ENCODE results near the gene MMP21.

The MMP21 gene

GRCh38 chr10:125792342-125793300 lies 17.0 kb upstream of the MMP21 start:
- DNase-seq = no peak

GRCh38 chr10:125788156-125789034 lies 12.8 kb upstream of the MMP21 start:
- no peak for DNase-seq

- no peak for DNase-seq
Measured at GRCh38 chr10:125785791-125786190, 10.2 kb upstream of the MMP21 start.

GRCh38 chr10:125783957-125784356 lies 8.3 kb upstream of the MMP21 start:
- no peak for DNase-seq

GRCh38 chr10:125783408-125783807 lies 7.8 kb upstream of the MMP21 start:
- no peak for DNase-seq

GRCh38 chr10:125782616-125783015 lies 7.0 kb upstream of the MMP21 start:
- DNase-seq = no peak

- DNase-seq = no peak
Measured at GRCh38 chr10:125782054-125782453, 6.4 kb upstream of the MMP21 start.

- DNase-seq = no peak
Measured at GRCh38 chr10:125781374-125781773, 5.8 kb upstream of the MMP21 start.

GRCh38 chr10:125779403-125780327 lies 4.0 kb upstream of the MMP21 start:
- DNase-seq = no peak

- DNase-seq = no peak
Measured at GRCh38 chr10:125778556-125778955, 2.9 kb upstream of the MMP21 start.

GRCh38 chr10:125777806-125778205 lies 2.2 kb upstream of the MMP21 start:
- DNase-seq = no peak

- DNase-seq = no peak
Measured at GRCh38 chr10:125774581-125775191, 935 bp downstream of the MMP21 start.

- DNase-seq = no peak
Measured at GRCh38 chr10:125773687-125774543, 1.7 kb downstream of the MMP21 start.

- no peak for DNase-seq
Measured at GRCh38 chr10:125772864-125773180, 2.8 kb downstream of the MMP21 start.

GRCh38 chr10:125772112-125772863 lies 3.3 kb downstream of the MMP21 start:
- DNase-seq = no peak

- DNase-seq = no peak
Measured at GRCh38 chr10:125770844-125771243, 4.8 kb downstream of the MMP21 start.

GRCh38 chr10:125769175-125769574 lies 6.4 kb downstream of the MMP21 start:
- DNase-seq = no peak

- no peak for DNase-seq
Measured at GRCh38 chr10:125768219-125768855, 7.3 kb downstream of the MMP21 start.

- DNase-seq = no peak
Measured at GRCh38 chr10:125766511-125766910, 9.1 kb downstream of the MMP21 start.

GRCh38 chr10:125765835-125766234 lies 9.8 kb downstream of the MMP21 start:
- no peak for DNase-seq
